A673 (cell line): ENCODE data around the gene CUL9. TPM values are rescaled to one million over a fixed set of nuclear protein-coding genes. Genes with fewer than 3 reads are reported as not detected.

Source experiments
- BruUV-seq: library from RNA; stranded (reverse); fragments of 400-500 nt; replicated peaks from 2 replicates; lab custom pipeline; 2021; lab: Mats Ljungman, UMichigan
- CTCF ChIA-PET: fragments of 300-600 bp; sonication (Branson Sonifier 250); formaldehyde crosslinking; loops from one replicate; lab custom pipeline; 2022; ENCODE audit warnings: antibody characterized with exemption; lab: Charles Lee
- POLR2A ChIA-PET: fragments of 300-600 bp; sonication (Branson Sonifier 250); formaldehyde crosslinking; loops from one replicate; lab custom pipeline; 2022; ENCODE audit warnings: antibody characterized with exemption; ENCODE audit not compliant: low non-redundant PET; lab: Charles Lee
- DNase-seq: peaks from one replicate; pipeline ENCODE4 v3.0.0-alpha.2; 2015; ENCODE audit warnings: low spot score
- H3K27ac ChIP-seq: fragments of 200-600 bp; sonication (generic); 2 replicates; pipeline ENCODE4 v1.5.1; 2016; ENCODE audit warnings: mixed run types, low read depth, mild to moderate bottlenecking, mixed read lengths, antibody characterized with exemption, low read length; ENCODE audit not compliant: poor library complexity, severe bottlenecking
- H3K27me3 ChIP-seq: fragments of 200-600 bp; sonication (generic); replicated peaks from 2 replicates; pipeline ENCODE4 v1.6.1; 2017; ENCODE audit warnings: mixed run types, low read depth, mild to moderate bottlenecking, mixed read lengths, antibody characterized with exemption, low read length; ENCODE audit not compliant: insufficient read depth, poor library complexity
- H3K36me3 ChIP-seq: fragments of 200-600 bp; sonication (generic); 2 replicates; pipeline ENCODE4 v1.6.1; 2016; ENCODE audit warnings: mixed run types, mild to moderate bottlenecking, mixed read lengths, antibody characterized with exemption, low read length; ENCODE audit not compliant: insufficient read depth, poor library complexity, severe bottlenecking
- H3K4me1 ChIP-seq: fragments of 200-600 bp; sonication (generic); 2 replicates; pipeline ENCODE4 v1.6.1; 2017; ENCODE audit warnings: mixed run types, mild to moderate bottlenecking, mixed read lengths, antibody characterized with exemption, low read length; ENCODE audit not compliant: insufficient read depth, poor library complexity, severe bottlenecking
- H3K4me3 ChIP-seq: fragments of 200-600 bp; sonication (generic); 2 replicates; pipeline ENCODE4 v1.5.1; 2016; ENCODE audit warnings: low read depth, mixed run types, mild to moderate bottlenecking, mixed read lengths, low read length; ENCODE audit not compliant: poor library complexity, severe bottlenecking
- H3K9me3 ChIP-seq: fragments of 200-600 bp; sonication (generic); 2 replicates; pipeline ENCODE4 v1.6.1; 2016; ENCODE audit warnings: mixed run types, low read depth, mild to moderate bottlenecking, mixed read lengths, antibody characterized with exemption, low read length; ENCODE audit not compliant: poor library complexity, severe bottlenecking
- CTCF ChIP-seq: fragments of 300-800, 200-600 bp; sonication (generic); conservative IDR thresholded peaks from 2 replicates; pipeline ENCODE4 v1.5.1; 2017; ENCODE audit warnings: low read depth, mild to moderate bottlenecking, antibody characterized with exemption, low read length, moderate library complexity, mixed read lengths
- EZH2 ChIP-seq: fragments of 200-600 bp; sonication (generic); IDR thresholded peaks from 2 replicates; pipeline ENCODE4 v1.6.1; 2017; ENCODE audit warnings: borderline replicate concordance, low read depth, mild to moderate bottlenecking, mixed read lengths, antibody characterized with exemption, low read length; ENCODE audit not compliant: poor library complexity, severe bottlenecking
- intact Hi-C: fragments of 100-400 bp; cut with micrococcal nuclease; formaldehyde crosslinking; loops from one replicate; pipeline ENCODE4 v1.10.0; 2022; ENCODE audit not compliant: unreplicated experiment
- total RNA-seq: library from RNA; stranded (reverse); gene quantifications from 2 replicates; pipeline ENCODE4 v1.2.3, GENCODE V29; 2021

Gene CUL9
- total RNA-seq, 1 experiment from 2014 or later: 38.7 TPM

- Histone ChIP-seq H3K4me1 (peaks cover 5% of the 10 kb centered on the region), H3K4me3 (no peak overlapping the region), H3K27ac (no peak overlapping the region), H3K36me3 (no peaks in the 10 kb centered on the region), H3K27me3 (no peaks in the 10 kb centered on the region), H3K9me3 (no peaks in the 10 kb centered on the region)
- no peak for TF ChIP-seq EZH2
- no peak for TF ChIP-seq CTCF
- ChIA-PET POLR2A (no interaction called here), CTCF (no interaction called here)
- intact Hi-C loops: no loop called here
- no TSS peak for BruUV-seq
- no peak for DNase-seq
These were observed 71.4 kb downstream of the CUL9 start for GRCh38 chr6:43253401-43253800.

- no peaks in the 10 kb centered on the region for H3K9me3 ChIP-seq
- CTCF ChIA-PET: no interaction called here
- H3K27ac ChIP-seq: no peak overlapping the region
- no peak overlapping the region for H3K4me3 ChIP-seq
- no peak for DNase-seq
- intact Hi-C loops: no loop called here
- TF ChIP-seq CTCF (no peak), EZH2 (no peak)
- peaks cover 5% of the 10 kb centered on the region for H3K4me1 ChIP-seq
- BruUV-seq: no TSS peak
- no peaks in the 10 kb centered on the region for H3K36me3 ChIP-seq
- POLR2A ChIA-PET: no interaction called here
- H3K27me3 ChIP-seq: no peaks in the 10 kb centered on the region
These were observed 72.3 kb downstream of the CUL9 start for GRCh38 chr6:43254138-43254817.

- intact Hi-C loops: no loop called here
- peaks cover 5% of the 10 kb centered on the region for H3K4me1 ChIP-seq
- H3K36me3 ChIP-seq: no peaks in the 10 kb centered on the region
- no TSS peak for BruUV-seq
- DNase-seq: no peak
- no peaks in the 10 kb centered on the region for H3K27me3 ChIP-seq
- ChIA-PET POLR2A (no interaction called here), CTCF (no interaction called here)
- H3K4me3 ChIP-seq: no peak overlapping the region
- TF ChIP-seq EZH2 (no peak), CTCF (no peak)
- H3K27ac ChIP-seq: no peak overlapping the region
- no peaks in the 10 kb centered on the region for H3K9me3 ChIP-seq
These were observed 72.8 kb downstream of the CUL9 start for GRCh38 chr6:43254846-43255245.
